HuH-7 (cell line): ENCODE measurements around the gene CDC20.
A peak's percentile ranks its signal among the peaks of the same experiment; 100 is the strongest.
"Not testable (repeated sequence)": the region's sequence is repeated elsewhere in the genome, so short reads cannot be mapped to it uniquely, and the experiment has no call there.

ENCODE experiments used
- DNase-seq: peaks from one replicate; pipeline ENCODE4 v3.0.0; 2011; ENCODE audit warnings: low spot score

CDC20 gene

GRCh38 chr1:43358121-43358745, 548 bp upstream of the CDC20 start:
- no peak for DNase-seq

GRCh38 chr1:43359696-43360095, 915 bp downstream of the CDC20 start:
- no peak for DNase-seq

DNA sequence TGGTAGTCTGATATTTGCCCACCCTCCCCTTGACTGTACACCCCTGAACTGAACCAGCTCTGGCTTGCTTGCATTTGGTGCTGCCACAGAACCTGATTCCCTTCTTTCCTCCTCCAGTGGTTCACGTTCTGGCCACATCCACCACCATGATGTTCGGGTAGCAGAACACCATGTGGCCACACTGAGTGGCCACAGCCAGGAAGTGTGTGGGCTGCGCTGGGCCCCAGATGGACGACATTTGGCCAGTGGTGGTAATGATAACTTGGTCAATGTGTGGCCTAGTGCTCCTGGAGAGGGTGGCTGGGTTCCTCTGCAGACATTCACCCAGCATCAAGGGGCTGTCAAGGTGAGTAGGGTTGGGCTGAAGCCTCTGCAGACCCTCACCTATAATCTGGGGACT, 1.8 kb downstream of the CDC20 start:
- DNase-seq: no peak

GRCh38 chr1:43363283-43363934, 4.6 kb downstream of the CDC20 start:
- DNase-seq: no peak

DNA sequence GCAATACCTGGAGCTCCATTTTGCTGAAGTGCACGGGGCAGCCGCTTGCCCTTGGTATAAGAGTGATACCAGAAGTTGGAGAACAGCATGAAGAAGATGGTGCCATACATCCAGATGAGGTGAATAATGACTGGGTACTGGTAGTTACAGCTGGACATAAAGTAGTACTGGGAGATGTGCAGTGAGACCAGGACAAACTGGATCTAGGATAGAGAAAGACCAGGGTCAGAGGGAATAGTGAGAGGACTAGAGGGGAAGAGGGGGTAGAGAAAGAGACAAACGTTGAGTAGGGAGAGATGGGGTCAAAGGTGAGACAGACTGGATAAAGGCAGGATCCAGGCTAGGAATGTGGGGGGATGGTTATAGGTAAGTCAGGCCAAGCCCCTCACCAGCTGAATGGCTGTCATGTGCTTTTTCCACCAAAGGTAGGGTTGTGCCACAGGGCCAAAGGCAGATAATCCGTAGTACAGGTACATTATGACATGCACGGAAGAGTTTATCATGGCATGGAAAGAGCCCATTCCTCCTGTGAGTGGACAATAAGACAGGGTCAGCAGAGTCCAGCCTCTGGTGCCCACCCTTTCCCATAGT, 5.2 kb downstream of the CDC20 start:
- no peak for DNase-seq

DNA sequence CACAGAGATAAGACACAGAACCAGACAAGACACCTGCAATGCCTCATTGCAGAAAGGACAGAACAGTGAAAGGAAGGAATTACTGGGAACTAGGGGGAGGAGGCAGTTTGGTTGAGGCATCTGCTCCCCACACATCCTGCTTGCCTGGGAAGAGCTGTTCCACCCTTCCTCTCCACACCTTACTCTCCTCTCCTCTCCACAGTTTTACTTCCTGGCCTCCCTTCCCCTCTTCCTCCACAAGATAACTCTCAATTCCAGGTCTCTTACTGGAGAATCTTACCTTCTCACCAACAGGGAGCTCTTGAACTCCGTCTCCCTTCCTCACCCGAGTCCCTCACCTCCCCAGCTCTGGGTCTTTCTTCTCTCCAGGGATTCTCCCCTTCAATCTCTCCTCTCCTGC, 6.9 kb downstream of the CDC20 start:
- no peak for DNase-seq

DNA sequence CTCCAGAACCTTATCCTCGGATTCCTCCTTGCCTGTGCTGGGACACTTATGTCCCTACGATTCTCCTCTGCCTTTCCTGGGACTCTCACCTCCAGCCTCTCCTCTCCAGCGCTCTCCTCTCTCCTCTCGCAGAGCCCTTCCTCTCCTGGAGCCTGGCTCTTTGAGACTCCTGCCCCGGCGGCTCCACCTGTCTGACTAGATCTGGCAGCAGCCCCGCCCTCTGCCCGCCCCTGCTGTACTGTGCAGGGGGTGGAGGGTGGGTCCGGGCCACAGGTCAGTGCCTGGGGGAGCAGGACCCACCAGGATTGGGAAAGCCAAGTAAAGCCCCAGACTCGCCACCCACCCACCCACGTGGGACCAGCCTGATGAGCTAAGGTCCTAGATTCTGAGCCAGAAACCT, 7.4 kb downstream of the CDC20 start:
- DNase-seq: peak; percentile 28

DNA sequence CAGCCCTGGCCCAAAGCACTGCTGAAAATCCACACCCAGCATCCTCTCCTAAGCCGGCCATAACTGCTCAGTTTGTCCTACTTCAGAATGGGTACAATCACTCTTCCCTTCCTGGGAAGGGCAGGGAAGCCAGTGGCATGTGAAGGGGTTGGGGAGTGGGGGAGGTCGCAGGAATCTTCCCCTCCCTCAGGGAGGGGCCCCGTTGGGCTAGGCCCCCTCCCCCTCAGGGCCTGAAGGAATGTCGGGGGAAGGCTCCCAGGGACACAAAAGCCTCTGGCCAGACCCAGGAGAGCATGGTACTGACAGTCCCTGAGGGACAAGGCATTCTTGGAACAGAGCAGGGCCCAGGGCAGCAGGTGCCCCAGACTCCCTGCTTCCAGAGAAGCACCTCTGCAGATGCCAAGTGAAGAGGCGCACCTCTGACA, 7.8 kb downstream of the CDC20 start:
- no peak for DNase-seq

- DNase-seq: no peak
These were observed 8.5 kb downstream of the CDC20 start for GRCh38 chr1:43367026-43367903.

GRCh38 chr1:43367904-43368645, 9.3 kb downstream of the CDC20 start, which contains the start of gene ELOVL1:
Gene ELOVL1 (minus strand): TSS chr1:43368011. CDS start chr1:43365609, 2,402 bp downstream.
- peak; percentile 95 for DNase-seq

GRCh38 chr1:43368646-43369020, 9.9 kb downstream of the CDC20 start:
- no peak for DNase-seq

- DNase-seq: not testable (repeated sequence)
These were observed 11.0 kb downstream of the CDC20 start for GRCh38 chr1:43369779-43370178.

DNA sequence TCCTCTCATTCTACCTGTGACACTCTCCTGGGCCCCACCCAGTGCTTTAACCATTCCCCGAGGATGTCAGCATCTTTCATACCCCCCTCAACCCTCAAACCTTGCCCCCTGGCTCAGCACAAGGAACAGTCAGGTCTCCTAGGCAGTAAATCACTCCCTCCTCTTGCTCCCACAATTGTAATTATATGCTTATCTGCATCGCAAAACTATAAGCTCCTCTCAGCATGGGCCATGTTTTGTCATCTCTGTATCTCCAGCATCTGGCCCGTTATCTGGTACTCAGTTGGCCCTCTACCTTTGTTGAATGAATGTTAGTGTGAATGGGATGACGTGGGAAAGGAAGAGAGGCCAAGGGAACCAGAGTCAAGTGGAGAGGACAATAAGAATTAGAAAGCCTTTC, 11.8 kb downstream of the CDC20 start:
- no peak for DNase-seq

- DNase-seq: no peak
These were observed 13.4 kb downstream of the CDC20 start for GRCh38 chr1:43372172-43372571.

- no peak for DNase-seq
These were observed 14.5 kb downstream of the CDC20 start for GRCh38 chr1:43373066-43373940.

GRCh38 chr1:43376723-43377235, 18.0 kb downstream of the CDC20 start:
- no peak for DNase-seq

DNA sequence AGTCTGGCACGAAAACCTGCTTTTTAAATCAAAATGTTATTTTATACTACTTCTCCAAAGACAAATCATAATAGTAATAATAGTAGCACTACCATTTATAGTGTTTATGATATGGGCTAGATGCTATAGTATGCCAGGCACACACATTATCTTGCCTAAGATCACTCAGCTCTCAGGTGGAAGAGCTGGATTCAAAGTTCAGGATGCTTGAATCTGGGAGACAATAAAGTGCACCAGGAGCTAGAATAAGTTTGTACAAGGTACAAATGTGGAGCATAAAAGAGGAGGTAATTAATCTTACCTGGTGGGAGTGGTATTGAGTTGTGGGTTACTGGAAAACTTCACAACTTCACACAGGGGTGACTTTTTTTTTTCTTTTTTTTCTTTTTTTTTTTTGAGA, 19.1 kb downstream of the CDC20 start:
- no peak for DNase-seq

DNA sequence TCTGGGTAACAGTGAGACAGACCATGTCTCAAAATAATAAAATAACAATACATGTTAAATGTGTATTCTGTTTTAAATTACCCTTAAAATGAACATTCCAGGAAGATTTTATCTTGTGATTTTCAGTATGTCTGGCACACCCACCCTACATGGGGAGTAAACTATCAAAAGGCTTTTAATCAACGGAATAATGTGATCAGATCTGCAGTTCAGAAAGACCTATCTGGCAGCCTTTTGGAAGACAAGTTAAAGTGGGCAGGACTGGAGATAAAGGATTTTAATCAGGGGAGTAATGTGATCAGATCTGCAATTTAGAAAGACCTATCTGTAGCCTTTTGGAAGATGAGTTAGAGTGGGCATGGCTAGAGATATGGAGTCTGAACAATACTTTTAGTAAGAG, 20.7 kb downstream of the CDC20 start:
- no peak for DNase-seq

GRCh38 chr1:43381612-43382011, 22.8 kb downstream of the CDC20 start:
- no peak for DNase-seq

- no peak for DNase-seq
These were observed 23.4 kb downstream of the CDC20 start for GRCh38 chr1:43382027-43382779.
